Vagina (tissue), 2 donors: ENCODE data around the gene PELI2.

Source experiments
- CTCF ChIP-seq, 3 experiments: fragments of 450-650 bp in 2 of 3; fragments of 200-600 bp in 1 of 3; sonication (generic) in 1 of 3; IDR thresholded peaks; one replicate each; pipeline ENCODE4 v1.5.1; 2017 to 2019; ENCODE audit warnings: antibody characterized with exemption in 3 of 3, mild to moderate bottlenecking in 2 of 3, moderate library complexity in 2 of 3
- POLR2A ChIP-seq, 2 donors: fragments of 450-650 bp; IDR thresholded peaks; one replicate each; pipeline ENCODE4 v1.6.1; 2017; ENCODE audit warnings: antibody characterized with exemption in 2 of 2, mild to moderate bottlenecking in 2 of 2, moderate library complexity in 2 of 2

- TF ChIP-seq POLR2A (IDR thresholded peaks at IDR 0.05) = no peak
- TF ChIP-seq CTCF (IDR thresholded peaks at IDR 0.05) = no peak
Observed at GRCh38 chr14:56133547-56133946, 15.3 kb downstream of the PELI2 start.
